Activated T-helper 1 cell treated with anti-CD3 and anti-CD28 coated beads, Interleukin-12 subunit alpha, Interleukin-12 subunit beta, Interleukin-2, Interleukin-4 antibody, amounts not matched to agents 30 ng/mL and 10 ng/mL and 1 ng/mL, durations not matched to agents 14 hours and 24 hours and 36 hours (primary cell): ENCODE measurements around the gene CLDN25. TPM values are rescaled to one million over a fixed set of nuclear protein-coding genes. Genes with fewer than 3 reads are reported as not detected.
"Not testable (repeated sequence)": the region's sequence is repeated elsewhere in the genome, so short reads cannot be mapped to it uniquely, and the experiment has no call there.

Experiments used
- DNase-seq: peaks from one replicate; pipeline ENCODE4 v3.0.0; 2021; ENCODE audit warnings: low spot score
- H3K27ac Mint-ChIP-seq: one replicate; pipeline ENCODE4 v1.8.0; 2021; ENCODE audit warnings: mild to moderate bottlenecking, mixed read lengths
- H3K27me3 Mint-ChIP-seq: one replicate; pipeline ENCODE4 v1.8.0; 2022; ENCODE audit warnings: mild to moderate bottlenecking, moderate library complexity, mixed read lengths; ENCODE audit not compliant: insufficient read depth
- H3K36me3 Mint-ChIP-seq: one replicate; pipeline ENCODE4 v1.8.0; 2021; ENCODE audit warnings: low read depth, mixed read lengths
- H3K4me1 Mint-ChIP-seq: one replicate; pipeline ENCODE4 v1.8.0; 2021; ENCODE audit warnings: low read depth, mixed read lengths
- H3K4me3 Mint-ChIP-seq: one replicate; pipeline ENCODE4 v1.8.0; 2021; ENCODE audit warnings: mild to moderate bottlenecking, moderate library complexity, mixed read lengths
- H3K9me3 Mint-ChIP-seq: one replicate; pipeline ENCODE4 v1.8.0; 2021; ENCODE audit warnings: mixed read lengths
- intact Hi-C: fragments of 100-400 bp; cut with micrococcal nuclease; formaldehyde crosslinking; loops from one replicate; pipeline ENCODE4 v1.15.1; 2024
- total RNA-seq: library from RNA; stranded (reverse); gene quantifications from 2 replicates; pipeline ENCODE4 v1.2.3, GENCODE V29; 2022

Gene CLDN25
- total RNA-seq = not detected in 2 replicates

DNA sequence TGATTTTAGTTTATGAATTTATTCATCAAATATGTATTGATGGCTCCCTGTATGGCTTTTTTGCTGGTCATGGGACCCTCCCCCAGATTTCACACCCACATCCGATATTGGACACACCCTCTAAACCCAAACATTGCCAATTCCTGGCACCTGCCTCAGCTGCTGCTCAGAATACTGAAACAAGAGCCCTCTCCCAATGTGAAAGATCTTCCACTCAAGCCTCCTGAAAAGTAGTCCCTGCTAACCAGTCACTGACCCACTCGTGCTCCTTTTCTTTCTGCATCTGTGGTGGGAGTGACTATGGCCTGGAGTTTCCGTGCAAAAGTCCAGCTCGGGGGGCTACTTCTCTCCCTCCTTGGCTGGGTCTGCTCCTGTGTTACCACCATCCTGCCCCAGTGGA is at the start of gene CLDN25:
Gene CLDN25 (plus strand): TSS at position 301 of the 400 bp plus-strand sequence. CDS start 0 bp downstream, at position 301.
- intact Hi-C loops = no loop called here
- H3K27ac Mint-ChIP-seq = no peak within 1 kb of the TSS

GRCh38 chr11:113730887-113731726 is 48.5 kb upstream of the CLDN25 start:
- Mint-ChIP-seq H3K36me3 (peaks cover 17% of the 10 kb centered on the region), H3K4me1 (peaks cover under 1% of the 10 kb centered on the region), H3K9me3 (no peaks in the 10 kb centered on the region), H3K4me3 (no peak overlapping the region), H3K27ac (no peak overlapping the region), H3K27me3 (no peaks in the 10 kb centered on the region)
- no peak for DNase-seq
- intact Hi-C loops = loop anchor here (1.0 to 10.0 kb wide), 2 partner anchors 136 to 426 kb away; no protein-coding TSS in a partner anchor

More for the DNA sequence above, at the start of gene CLDN25:
- Mint-ChIP-seq H3K27me3 (peaks cover 22% of the 10 kb centered on the region), H3K4me3 (no peak within 1 kb of the TSS), H3K36me3 (no peaks in the 10 kb centered on the region), H3K4me1 (peaks cover 2% of the 10 kb centered on the region), H3K9me3 (no peaks in the 10 kb centered on the region)
- no peak for DNase-seq

DNA sequence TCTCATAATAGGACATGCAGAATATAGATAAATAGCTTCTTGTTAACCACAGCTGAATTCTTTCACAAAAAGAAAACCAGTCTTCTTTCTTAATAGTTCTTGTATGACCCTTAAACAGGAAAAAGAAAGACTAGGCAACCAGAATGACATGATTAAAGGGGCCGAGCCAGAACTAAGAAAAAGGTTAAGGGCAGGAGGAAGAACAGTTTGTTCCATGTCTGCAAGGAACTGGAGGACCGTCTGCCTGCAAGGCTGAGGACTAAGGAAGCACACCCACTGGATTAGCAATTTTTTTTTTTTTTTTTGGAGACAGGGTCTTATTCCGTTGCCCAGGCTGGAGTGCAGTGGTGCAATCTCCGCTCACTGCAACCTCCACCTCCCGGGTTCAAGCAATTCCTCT is 47.5 kb upstream of the CLDN25 start:
- DNase-seq = no peak
- no peaks in the 10 kb centered on the region for H3K9me3 Mint-ChIP-seq
- no peaks in the 10 kb centered on the region for H3K27me3 Mint-ChIP-seq
- peaks cover 8% of the 10 kb centered on the region for H3K4me1 Mint-ChIP-seq
- no peak overlapping the region for H3K4me3 Mint-ChIP-seq
- intact Hi-C loops = loop anchor here (10.0 kb wide), 1 partner anchor 137 kb away; no protein-coding TSS in a partner anchor
- no peak overlapping the region for H3K27ac Mint-ChIP-seq
- peaks cover 25% of the 10 kb centered on the region for H3K36me3 Mint-ChIP-seq

DNA sequence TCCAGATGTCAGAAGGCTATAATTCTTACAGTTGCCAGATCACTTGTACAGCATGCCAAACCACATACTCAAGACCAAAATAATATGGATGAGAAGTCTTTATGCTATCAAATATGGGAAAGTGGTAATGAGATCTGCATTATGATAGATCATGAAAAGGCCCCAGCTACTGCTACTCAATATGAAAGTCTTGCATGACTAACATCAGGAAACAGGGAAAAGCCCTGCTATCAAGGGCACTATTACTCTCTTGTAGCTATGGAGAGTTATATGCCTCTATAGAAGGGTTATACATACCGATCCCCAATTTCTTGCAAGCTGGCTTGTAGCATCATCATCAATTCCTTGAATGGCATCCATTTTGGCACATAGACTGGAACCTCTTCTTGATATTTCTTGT is 43.3 kb upstream of the CLDN25 start:
- Mint-ChIP-seq H3K27me3 (no peaks in the 10 kb centered on the region), H3K4me1 (peaks cover 8% of the 10 kb centered on the region), H3K4me3 (no peak overlapping the region), H3K9me3 (no peaks in the 10 kb centered on the region), H3K36me3 (peaks cover 46% of the 10 kb centered on the region), H3K27ac (peak overlapping the region; percentile 9)
- intact Hi-C loops = loop anchor here (1.0 to 10.0 kb wide), 2 partner anchors 37 to 142 kb away; partner anchors contain the start of gene ZW10
- no peak for DNase-seq

DNA sequence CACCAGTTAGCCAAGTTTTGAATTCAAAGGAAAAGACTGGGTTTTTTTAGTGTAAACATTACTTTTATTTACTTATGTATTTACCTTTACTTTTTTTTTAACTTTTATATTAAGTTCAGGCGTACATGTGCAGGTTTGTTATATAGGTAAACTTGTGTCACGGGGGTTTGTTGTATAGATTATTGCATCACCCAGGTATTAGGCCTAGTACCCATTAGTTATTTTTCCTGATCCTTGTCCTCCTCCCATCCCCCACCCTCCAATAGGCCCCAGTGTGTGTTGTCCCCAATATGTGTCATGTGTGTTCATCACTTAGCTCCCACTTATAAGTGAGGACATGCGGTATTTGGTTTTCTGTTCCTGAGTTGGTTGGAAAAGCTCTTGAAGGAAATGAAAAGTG is 26.7 kb upstream of the CLDN25 start:
- H3K36me3 Mint-ChIP-seq = peaks cover 23% of the 10 kb centered on the region
- no peaks in the 10 kb centered on the region for H3K4me1 Mint-ChIP-seq
- H3K27me3 Mint-ChIP-seq = no peaks in the 10 kb centered on the region
- intact Hi-C loops = no loop called here
- no peaks in the 10 kb centered on the region for H3K9me3 Mint-ChIP-seq
- no peak overlapping the region for H3K4me3 Mint-ChIP-seq
- H3K27ac Mint-ChIP-seq = no peak overlapping the region
- DNase-seq = no peak

DNA sequence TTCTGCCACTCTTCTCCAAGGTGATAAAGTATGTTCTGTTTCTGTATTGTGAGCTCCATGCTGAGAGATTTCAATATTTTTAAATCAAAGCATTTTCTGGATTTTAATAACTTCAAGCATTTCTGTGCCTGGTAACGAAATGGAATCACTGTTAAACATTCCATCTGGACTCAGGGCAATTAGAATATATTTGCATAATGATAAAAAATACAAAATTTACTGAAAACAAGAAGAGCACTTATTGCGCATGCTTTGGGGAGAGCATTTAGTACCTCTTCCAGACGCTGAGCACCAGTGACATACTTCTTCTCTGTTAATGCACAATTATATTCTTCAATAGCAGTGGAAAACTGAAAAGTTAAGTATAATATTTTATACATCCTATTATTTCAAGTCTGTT is 19.4 kb upstream of the CLDN25 start:
- Mint-ChIP-seq H3K27me3 (no peaks in the 10 kb centered on the region), H3K4me1 (peaks cover 13% of the 10 kb centered on the region), H3K9me3 (no peaks in the 10 kb centered on the region), H3K36me3 (peaks cover 43% of the 10 kb centered on the region), H3K4me3 (no peak overlapping the region), H3K27ac (no peak overlapping the region)
- intact Hi-C loops = no loop called here
- no peak for DNase-seq

DNA sequence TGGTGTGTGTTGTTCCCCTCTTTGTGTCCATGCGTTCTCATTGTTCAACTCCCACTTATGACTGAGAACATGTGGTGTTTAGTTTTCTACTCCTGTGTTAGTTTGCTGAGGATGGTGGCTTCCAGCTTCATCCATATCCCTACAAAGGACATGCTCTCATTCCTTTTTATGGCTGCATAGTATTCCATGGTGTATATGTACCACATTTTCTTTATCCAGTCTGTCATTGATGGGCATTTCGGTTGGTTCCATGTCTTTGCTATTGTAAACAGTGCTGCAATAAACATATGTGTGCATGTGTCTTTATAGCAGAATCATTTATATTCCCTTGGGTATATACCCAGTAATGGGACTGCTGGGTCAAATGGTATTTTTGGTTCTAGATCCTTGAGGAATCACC is 16.6 kb upstream of the CLDN25 start:
- H3K36me3 Mint-ChIP-seq = peaks cover 45% of the 10 kb centered on the region
- H3K27me3 Mint-ChIP-seq, H3K4me3 Mint-ChIP-seq, H3K27ac Mint-ChIP-seq, H3K9me3 Mint-ChIP-seq, intact Hi-C loops, DNase-seq: not testable (repeated sequence)
- peaks cover 26% of the 10 kb centered on the region for H3K4me1 Mint-ChIP-seq

GRCh38 chr11:113764527-113765219 is 14.9 kb upstream of the CLDN25 start:
- H3K27ac Mint-ChIP-seq = no peak overlapping the region
- H3K27me3 Mint-ChIP-seq = no peaks in the 10 kb centered on the region
- H3K9me3 Mint-ChIP-seq = no peaks in the 10 kb centered on the region
- intact Hi-C loops = no loop called here
- H3K36me3 Mint-ChIP-seq = peaks cover 42% of the 10 kb centered on the region
- H3K4me3 Mint-ChIP-seq = no peak overlapping the region
- peaks cover 26% of the 10 kb centered on the region for H3K4me1 Mint-ChIP-seq
- no peak for DNase-seq

- Mint-ChIP-seq H3K4me1 (peaks cover 23% of the 10 kb centered on the region), H3K36me3 (peaks cover 30% of the 10 kb centered on the region), H3K4me3 (peak overlapping the region; percentile 100), H3K27ac (peak overlapping the region; percentile 4), H3K9me3 (no peaks in the 10 kb centered on the region), H3K27me3 (no peaks in the 10 kb centered on the region)
- no peak for DNase-seq
- intact Hi-C loops = loop anchor here (5.0 kb wide), 3 partner anchors 1545 to 1895 kb away; partner anchors contain the start of genes CFAP68, FDXACB1, NKAPD1 and PIH1D2
Observed at GRCh38 chr11:113771964-113772363, 7.6 kb upstream of the CLDN25 start.

DNA sequence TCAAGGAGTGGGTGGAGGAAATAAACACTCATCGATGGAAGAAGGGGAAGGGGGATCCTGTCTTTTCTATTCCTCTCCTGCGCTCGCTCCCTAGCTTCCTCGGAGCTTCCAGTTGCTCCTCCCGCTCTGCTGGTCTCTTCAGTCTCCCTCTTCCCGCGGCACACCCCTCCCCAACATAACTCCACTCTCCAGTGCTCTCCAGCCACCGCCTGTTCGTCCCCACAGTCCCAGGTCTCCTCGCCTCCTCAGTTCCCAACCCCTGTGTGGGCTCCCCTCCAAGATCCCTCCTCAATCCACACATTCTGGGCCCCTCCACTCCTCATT is 6.5 kb upstream of the CLDN25 start:
- peaks cover 4% of the 10 kb centered on the region for H3K27me3 Mint-ChIP-seq
- H3K27ac Mint-ChIP-seq = peak overlapping the region; percentile 97
- DNase-seq = no peak
- H3K4me3 Mint-ChIP-seq = peak overlapping the region; percentile 100
- intact Hi-C loops = loop anchor here (1.0 to 5.0 kb wide), 10 partner anchors 23 to 1896 kb away; partner anchors contain the start of genes C11orf71, CFAP68, FDXACB1 and NKAPD1
- H3K9me3 Mint-ChIP-seq = no peaks in the 10 kb centered on the region
- H3K4me1 Mint-ChIP-seq = peaks cover 14% of the 10 kb centered on the region
- peaks cover 20% of the 10 kb centered on the region for H3K36me3 Mint-ChIP-seq

- Mint-ChIP-seq H3K27ac (peak within 1 kb of the TSS; percentile 97), H3K27me3 (peaks cover 5% of the 10 kb centered on the region), H3K9me3 (no peaks in the 10 kb centered on the region), H3K4me3 (peak within 1 kb of the TSS; percentile 100), H3K36me3 (peaks cover 18% of the 10 kb centered on the region), H3K4me1 (peaks cover 14% of the 10 kb centered on the region)
- intact Hi-C loops = loop anchor here (1.0 to 5.0 kb wide), 11 partner anchors 23 to 1896 kb away; partner anchors contain the start of genes C11orf71, CFAP68, FDXACB1 and NKAPD1
- peak; percentile 90 for DNase-seq
Observed at GRCh38 chr11:113773416-113774173, 6.0 kb upstream of the CLDN25 start, which contains the start of gene ZW10. TSS of gene ZW10 (minus strand) at chr11:113773692. CDS start at chr11:113773666, 26 bp downstream.

GRCh38 chr11:113774174-113774503 is 5.5 kb upstream of the CLDN25 start:
- no peak for DNase-seq
- Mint-ChIP-seq H3K4me1 (peaks cover 14% of the 10 kb centered on the region), H3K27ac (peak overlapping the region; percentile 97), H3K36me3 (peaks cover 16% of the 10 kb centered on the region), H3K9me3 (no peaks in the 10 kb centered on the region), H3K4me3 (peak overlapping the region; percentile 100), H3K27me3 (peaks cover 5% of the 10 kb centered on the region)
- intact Hi-C loops = loop anchor here (1.0 to 5.0 kb wide), 4 partner anchors 666 to 1897 kb away; partner anchors contain the start of genes CFAP68, FDXACB1, NKAPD1 and PIH1D2
